Activated B cell treated with CpG ODN at 0.5 μM for 24 hours (primary cell): Measurements from ENCODE around the gene ITSN2. TPM values are rescaled to one million over a fixed set of nuclear protein-coding genes. Genes with fewer than 3 reads are reported as not detected.

Experiments used
- ATAC-seq: fragments of 200-7000 bp; cut with Tn5 transposase; one replicate; pipeline ENCODE4 v1.10.0; 2021; ENCODE audit warnings: low read depth, mild to moderate bottlenecking, moderate library complexity
- CTCF ChIA-PET: fragments of 350-600 bp; sonication (Branson Sonifier 250); formaldehyde crosslinking; loops from one replicate; lab custom pipeline; 2021; ENCODE audit warnings: antibody characterized with exemption; lab: Charles Lee
- POLR2A ChIA-PET: fragments of 350-600 bp; sonication (Branson Sonifier 250); formaldehyde crosslinking; loops from one replicate; lab custom pipeline; 2021; ENCODE audit warnings: antibody characterized with exemption; lab: Charles Lee
- DNase-seq: peaks from one replicate; pipeline ENCODE4 v3.0.0; 2022
- H3K27ac Mint-ChIP-seq: one replicate; pipeline ENCODE4 v1.8.0; 2020; ENCODE audit warnings: mixed read lengths
- H3K27me3 Mint-ChIP-seq: one replicate; pipeline ENCODE4 v1.8.0; 2021; ENCODE audit warnings: mixed read lengths
- H3K36me3 Mint-ChIP-seq: one replicate; pipeline ENCODE4 v1.8.0; 2021; ENCODE audit warnings: low read depth, mixed read lengths
- H3K4me1 Mint-ChIP-seq: one replicate; pipeline ENCODE4 v1.8.0; 2021; ENCODE audit warnings: mixed read lengths
- H3K4me3 Mint-ChIP-seq: one replicate; pipeline ENCODE4 v1.8.0; 2020; ENCODE audit warnings: mild to moderate bottlenecking, mixed read lengths
- H3K9me3 Mint-ChIP-seq: one replicate; pipeline ENCODE4 v1.8.0; 2020; ENCODE audit warnings: mixed read lengths
- intact Hi-C: fragments of 100-400 bp; cut with micrococcal nuclease; formaldehyde crosslinking; loops from one replicate; pipeline ENCODE4 v1.15.1; 2024
- total RNA-seq: library from RNA; stranded (reverse); gene quantifications from 2 replicates; pipeline ENCODE4 v1.2.3, GENCODE V29; 2022
- TF ChIP-seq, protein P1 (sequence below): fragments of 200-600 bp; IDR thresholded peaks from one replicate; pipeline ENCODE4 v1.8.0; 2022; ENCODE audit warnings: antibody characterized with exemption, mild to moderate bottlenecking

Gene ITSN2
- total RNA-seq, 1 donor from 2014 or later = 156 TPM

DNA sequence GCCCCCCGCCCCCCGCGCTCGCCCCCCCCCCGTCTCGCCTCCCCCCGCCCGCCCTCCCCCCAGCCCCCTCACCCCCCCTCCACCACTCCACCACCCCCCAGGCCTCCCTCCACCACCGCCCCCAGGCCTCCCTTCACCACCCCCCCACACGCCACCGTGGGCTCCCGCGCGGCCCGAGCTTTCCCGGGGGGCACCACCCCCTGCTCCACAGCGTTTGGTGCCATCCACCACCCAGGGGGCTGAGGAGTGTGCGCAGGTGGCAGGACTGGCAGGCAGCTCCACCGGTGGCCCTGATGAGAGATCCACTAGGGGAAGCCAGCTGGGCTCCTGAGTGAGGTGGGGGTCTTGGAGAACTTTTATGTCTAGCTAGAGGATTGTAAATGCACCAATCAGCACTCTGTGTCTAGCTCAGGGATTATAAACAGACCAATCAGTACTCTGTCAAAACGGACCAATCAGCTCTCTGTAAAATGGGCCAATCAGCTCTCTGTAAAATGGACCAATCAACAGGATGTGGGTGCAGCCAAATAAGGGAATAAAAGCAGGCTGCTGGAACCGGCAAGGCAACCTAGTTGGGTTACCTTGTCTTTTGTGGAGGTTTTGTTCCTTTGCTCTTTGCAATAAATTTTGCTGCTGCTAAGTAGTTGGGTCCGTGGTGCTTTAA lies 43.0 kb upstream of the ITSN2 start:
- H3K27me3 Mint-ChIP-seq = peaks cover 18% of the 10 kb centered on the region
- ATAC-seq (no peak), DNase-seq (no peak)
- POLR2A ChIA-PET = no interaction called here
- H3K4me3 Mint-ChIP-seq = no peak overlapping the region
- CTCF ChIA-PET = interaction anchor here (1.5 kb wide), 1 partner anchor 424 kb away, joined by 6 read pairs; no protein-coding TSS in a partner anchor
- TF ChIP-seq, protein P1, sequence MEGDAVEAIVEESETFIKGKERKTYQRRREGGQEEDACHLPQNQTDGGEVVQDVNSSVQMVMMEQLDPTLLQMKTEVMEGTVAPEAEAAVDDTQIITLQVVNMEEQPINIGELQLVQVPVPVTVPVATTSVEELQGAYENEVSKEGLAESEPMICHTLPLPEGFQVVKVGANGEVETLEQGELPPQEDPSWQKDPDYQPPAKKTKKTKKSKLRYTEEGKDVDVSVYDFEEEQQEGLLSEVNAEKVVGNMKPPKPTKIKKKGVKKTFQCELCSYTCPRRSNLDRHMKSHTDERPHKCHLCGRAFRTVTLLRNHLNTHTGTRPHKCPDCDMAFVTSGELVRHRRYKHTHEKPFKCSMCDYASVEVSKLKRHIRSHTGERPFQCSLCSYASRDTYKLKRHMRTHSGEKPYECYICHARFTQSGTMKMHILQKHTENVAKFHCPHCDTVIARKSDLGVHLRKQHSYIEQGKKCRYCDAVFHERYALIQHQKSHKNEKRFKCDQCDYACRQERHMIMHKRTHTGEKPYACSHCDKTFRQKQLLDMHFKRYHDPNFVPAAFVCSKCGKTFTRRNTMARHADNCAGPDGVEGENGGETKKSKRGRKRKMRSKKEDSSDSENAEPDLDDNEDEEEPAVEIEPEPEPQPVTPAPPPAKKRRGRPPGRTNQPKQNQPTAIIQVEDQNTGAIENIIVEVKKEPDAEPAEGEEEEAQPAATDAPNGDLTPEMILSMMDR = no peak
- no peaks in the 10 kb centered on the region for H3K36me3 Mint-ChIP-seq
- no peak overlapping the region for H3K27ac Mint-ChIP-seq
- no peaks in the 10 kb centered on the region for H3K4me1 Mint-ChIP-seq
- intact Hi-C loops = no loop called here
- H3K9me3 Mint-ChIP-seq = no peaks in the 10 kb centered on the region

DNA sequence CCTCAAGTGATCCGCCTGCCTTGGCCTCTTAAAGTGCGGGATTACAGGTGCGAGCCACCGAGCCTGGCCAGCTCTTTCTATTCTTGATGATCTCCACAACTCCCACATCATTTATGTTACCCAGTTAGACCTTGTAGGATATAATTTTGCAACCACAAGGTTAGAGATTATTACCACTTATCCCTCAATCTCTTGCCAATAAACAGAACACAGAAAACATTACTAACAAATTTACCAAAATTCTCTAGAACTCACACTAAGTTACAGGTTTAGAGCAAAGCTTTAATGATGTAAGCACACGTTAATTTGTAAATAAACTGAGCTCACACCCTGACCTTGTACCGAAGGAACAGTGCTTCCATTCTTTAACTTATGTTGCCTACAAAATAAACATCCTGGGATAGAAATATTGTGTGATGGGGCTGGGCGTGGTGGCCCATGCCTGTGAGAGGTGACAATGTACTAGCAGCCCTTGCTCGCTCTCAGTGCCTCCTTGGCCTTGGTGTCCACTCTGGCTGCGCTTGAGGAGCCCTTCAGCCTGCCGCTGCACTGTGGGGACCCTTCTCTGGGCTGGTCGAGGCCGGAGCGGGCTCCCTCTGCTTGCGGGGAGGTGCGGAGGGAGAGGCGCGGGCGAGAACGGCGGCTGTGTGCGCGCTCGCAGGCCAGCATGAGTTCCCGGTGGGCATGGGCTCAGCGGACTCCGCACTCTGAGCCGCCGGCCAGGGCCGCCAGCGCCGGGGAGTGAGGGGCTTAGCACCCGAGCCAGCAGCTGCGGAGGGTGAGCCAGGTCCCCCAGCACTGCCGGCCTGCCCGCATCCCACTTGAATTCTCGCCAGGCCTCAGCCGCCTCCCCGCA lies 42.1 kb upstream of the ITSN2 start:
- Mint-ChIP-seq H3K4me3 (no peak overlapping the region), H3K36me3 (no peaks in the 10 kb centered on the region), H3K27ac (no peak overlapping the region), H3K9me3 (no peaks in the 10 kb centered on the region), H3K4me1 (no peaks in the 10 kb centered on the region), H3K27me3 (peaks cover 15% of the 10 kb centered on the region)
- ATAC-seq (no peak), DNase-seq (no peak)
- intact Hi-C loops = no loop called here
- POLR2A ChIA-PET = no interaction called here
- TF ChIP-seq, protein P1 = no peak
- CTCF ChIA-PET = no interaction called here

DNA sequence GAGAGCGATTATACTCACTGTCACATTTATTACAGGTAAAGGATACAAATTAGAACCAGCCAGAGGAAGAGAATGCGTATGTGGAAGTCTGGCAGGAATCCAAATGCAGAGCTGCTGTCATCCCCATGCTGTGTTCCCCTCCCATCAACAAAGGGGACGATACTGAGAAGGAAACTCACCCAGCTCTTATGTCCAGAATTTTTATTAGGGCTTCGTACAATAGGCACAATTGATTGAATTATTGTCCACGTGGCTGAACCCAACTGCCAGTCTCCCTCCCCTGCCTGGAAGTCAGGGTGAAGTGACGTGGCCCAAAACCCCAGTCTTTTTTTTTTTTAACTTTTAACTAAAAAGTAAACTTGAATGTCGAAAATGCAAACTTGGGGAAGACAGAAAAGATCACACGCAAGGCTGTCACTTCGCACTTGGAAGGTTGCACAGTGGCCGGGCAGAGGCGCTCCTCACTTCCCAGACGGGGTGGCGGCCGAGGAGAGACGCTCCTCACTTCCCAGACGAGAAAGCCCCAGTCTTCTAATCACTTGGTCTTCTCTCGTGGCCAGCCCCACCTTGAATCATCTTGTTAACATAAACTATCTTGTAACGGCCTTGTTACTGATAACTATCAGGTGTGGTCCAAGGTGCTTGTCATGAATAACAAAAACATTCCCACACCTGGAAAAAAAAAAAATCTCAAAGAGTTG lies 40.0 kb upstream of the ITSN2 start:
- intact Hi-C loops = no loop called here
- no peaks in the 10 kb centered on the region for H3K9me3 Mint-ChIP-seq
- TF ChIP-seq, protein P1 = no peak
- ChIA-PET POLR2A (no interaction called here), CTCF (interaction anchor here (1.6 kb wide), 1 partner anchor 10 kb away, joined by 7 read pairs; no protein-coding TSS in a partner anchor)
- H3K4me1 Mint-ChIP-seq = no peaks in the 10 kb centered on the region
- no peak for ATAC-seq
- H3K27ac Mint-ChIP-seq = no peak overlapping the region
- DNase-seq = no peak
- H3K27me3 Mint-ChIP-seq = peaks cover 17% of the 10 kb centered on the region
- no peaks in the 10 kb centered on the region for H3K36me3 Mint-ChIP-seq
- H3K4me3 Mint-ChIP-seq = no peak overlapping the region

DNA sequence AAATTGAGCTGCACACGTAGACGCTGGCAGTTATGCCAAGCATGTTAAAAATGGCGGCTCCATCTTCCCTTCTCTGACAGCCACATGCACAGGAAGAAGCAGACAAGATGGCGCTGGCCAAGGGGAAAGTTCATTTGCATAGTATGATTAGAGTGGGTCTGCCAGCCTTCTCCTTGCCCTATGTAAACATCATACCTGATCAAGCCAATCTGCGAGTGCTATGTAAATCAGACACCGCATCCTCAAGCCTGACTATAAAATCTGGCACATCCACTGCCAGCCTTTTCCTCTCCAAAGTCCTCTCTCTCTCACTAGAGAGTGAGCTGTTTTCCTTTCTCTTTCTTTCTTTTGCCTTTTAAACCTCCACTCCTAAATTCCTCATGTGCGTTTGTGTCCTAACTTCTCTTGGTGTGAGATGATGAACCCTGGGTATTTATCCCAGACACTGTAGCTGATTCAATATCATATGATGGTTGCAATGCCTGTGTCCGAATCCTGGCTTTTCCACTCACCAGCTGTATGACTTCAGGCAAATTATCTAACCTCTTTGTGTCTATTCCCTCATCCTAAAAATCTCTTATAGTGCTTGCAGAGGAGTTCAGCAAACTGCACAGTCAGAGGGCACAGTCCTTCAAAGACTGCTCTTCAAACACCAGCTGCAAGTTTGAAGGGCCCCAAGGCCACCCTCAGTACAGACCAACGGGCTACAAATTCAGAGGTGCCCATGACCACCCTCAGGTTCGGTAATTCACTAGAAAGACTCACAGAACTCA lies 39.3 kb upstream of the ITSN2 start:
- Mint-ChIP-seq H3K4me1 (no peaks in the 10 kb centered on the region), H3K36me3 (no peaks in the 10 kb centered on the region), H3K27ac (no peak overlapping the region), H3K9me3 (no peaks in the 10 kb centered on the region), H3K4me3 (no peak overlapping the region), H3K27me3 (peaks cover 17% of the 10 kb centered on the region)
- ChIA-PET CTCF (interaction anchor here (0.9 to 1.6 kb wide), 2 partner anchors 11 to 22 kb away, joined by 3 to 7 read pairs; no protein-coding TSS in a partner anchor), POLR2A (no interaction called here)
- TF ChIP-seq, protein P1 = no peak
- ATAC-seq (no peak), DNase-seq (no peak)
- intact Hi-C loops = no loop called here
